Measurements from ENCODE around the gene TMEM143.

Gene TMEM143

DNA sequence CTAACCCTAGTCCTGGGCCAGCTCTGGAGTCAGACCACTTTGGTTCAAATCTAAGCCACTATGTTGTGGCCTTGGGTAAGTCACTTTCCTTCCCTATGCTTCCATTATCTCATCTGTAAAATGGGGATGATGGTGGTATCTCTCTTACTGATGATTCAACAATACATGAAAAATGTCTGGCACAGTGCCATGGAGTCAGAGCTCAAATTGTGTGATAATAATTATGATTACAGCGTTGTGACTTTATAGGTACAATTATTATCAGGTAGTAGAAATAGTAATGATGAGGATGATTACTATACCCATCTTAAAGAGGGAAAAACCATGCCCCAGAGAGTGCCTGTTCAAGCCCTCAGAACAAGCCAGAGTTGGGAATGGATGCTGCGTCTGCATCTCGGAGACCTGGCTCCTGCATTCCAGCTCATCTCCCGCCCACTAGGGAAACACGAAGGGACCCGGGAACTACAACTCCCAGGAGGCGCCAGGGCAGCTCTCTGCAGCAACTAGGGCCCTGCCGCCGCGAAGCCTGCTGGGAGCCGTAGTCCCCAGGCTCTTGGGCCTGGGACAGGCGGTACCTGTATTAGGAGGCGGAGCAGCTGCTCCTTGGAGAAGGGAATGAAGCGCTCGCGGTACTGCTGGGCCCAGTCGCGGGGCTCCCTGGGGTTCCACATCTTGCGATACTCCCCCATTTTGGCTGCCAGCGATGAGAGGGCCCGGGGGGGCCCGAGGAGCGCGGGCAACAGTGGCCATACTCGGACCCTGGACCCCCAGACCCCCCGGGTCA is 832 bp downstream of the TMEM143 start:
- peak overlapping the region; percentile 48 for H2AFZ ChIP-seq (ENCODE audit: low read depth, low read length)
- no peaks in the 10 kb centered on the region for H3K4me1 ChIP-seq (ENCODE audit: insufficient read depth, low read length)
- H3K36me3 ChIP-seq (ENCODE audit: insufficient read depth, low read length) = no peaks in the 10 kb centered on the region
- no peaks in the 10 kb centered on the region for H3K27me3 ChIP-seq (ENCODE audit: insufficient read depth, low read length)
- peak overlapping the region; percentile 55 for H3K4me3 ChIP-seq (ENCODE audit: low read length)
- no peaks in the 10 kb centered on the region for H3K9me3 ChIP-seq (ENCODE audit: low read length)

DNA sequence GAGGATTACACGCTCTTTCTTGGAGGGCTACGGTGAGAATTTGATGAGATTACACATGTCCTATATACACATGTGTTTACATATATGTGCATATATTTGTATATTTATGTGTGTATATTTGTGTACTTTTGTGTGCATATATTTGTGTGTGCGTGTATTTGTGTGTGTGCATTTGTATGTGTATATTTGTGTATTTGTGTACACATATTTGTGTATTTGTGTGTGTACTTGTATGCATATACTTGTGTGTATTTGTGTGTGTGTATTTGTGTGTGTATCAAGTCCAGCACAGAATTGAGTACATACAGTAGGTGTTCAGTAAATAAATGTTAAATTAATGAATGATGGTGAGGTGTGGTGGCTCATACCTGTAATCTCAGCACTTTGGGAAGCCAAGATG is 1.8 kb downstream of the TMEM143 start:
- Histone ChIP-seq H3K4me3 (ENCODE audit: low read length) (no peak overlapping the region), H3K27me3 (ENCODE audit: insufficient read depth, low read length) (no peaks in the 10 kb centered on the region), H3K4me1 (ENCODE audit: insufficient read depth, low read length) (no peaks in the 10 kb centered on the region), H2AFZ (ENCODE audit: low read depth, low read length) (no peak overlapping the region), H3K9me3 (ENCODE audit: low read length) (no peaks in the 10 kb centered on the region), H3K36me3 (ENCODE audit: insufficient read depth, low read length) (no peaks in the 10 kb centered on the region)

DNA sequence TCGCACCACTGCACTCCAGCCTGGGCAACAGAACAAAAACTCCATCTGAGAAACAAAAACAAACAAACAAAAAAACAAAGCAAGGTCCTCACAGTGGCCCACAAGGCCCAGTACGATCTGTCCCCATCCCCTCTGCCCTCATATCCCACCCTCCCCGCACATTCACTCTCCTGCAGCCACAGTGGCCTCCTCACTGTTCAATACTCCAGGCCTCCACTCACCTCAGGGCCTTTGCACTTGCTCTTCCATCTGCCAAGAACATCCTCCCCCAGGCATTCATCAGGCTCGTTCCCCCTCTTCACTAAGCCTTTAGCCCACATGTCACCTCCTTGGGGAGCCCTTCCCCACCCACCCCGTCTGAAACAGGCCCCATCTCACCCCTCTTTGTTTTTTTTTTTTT is 4.6 kb downstream of the TMEM143 start:
- Histone ChIP-seq H3K4me3 (ENCODE audit: low read length) (no peak overlapping the region), H3K4me1 (ENCODE audit: insufficient read depth, low read length) (peaks cover 16% of the 10 kb centered on the region), H3K27me3 (ENCODE audit: insufficient read depth, low read length) (no peaks in the 10 kb centered on the region), H2AFZ (ENCODE audit: low read depth, low read length) (no peak overlapping the region), H3K9me3 (ENCODE audit: low read length) (no peaks in the 10 kb centered on the region), H3K36me3 (ENCODE audit: insufficient read depth, low read length) (no peaks in the 10 kb centered on the region)

DNA sequence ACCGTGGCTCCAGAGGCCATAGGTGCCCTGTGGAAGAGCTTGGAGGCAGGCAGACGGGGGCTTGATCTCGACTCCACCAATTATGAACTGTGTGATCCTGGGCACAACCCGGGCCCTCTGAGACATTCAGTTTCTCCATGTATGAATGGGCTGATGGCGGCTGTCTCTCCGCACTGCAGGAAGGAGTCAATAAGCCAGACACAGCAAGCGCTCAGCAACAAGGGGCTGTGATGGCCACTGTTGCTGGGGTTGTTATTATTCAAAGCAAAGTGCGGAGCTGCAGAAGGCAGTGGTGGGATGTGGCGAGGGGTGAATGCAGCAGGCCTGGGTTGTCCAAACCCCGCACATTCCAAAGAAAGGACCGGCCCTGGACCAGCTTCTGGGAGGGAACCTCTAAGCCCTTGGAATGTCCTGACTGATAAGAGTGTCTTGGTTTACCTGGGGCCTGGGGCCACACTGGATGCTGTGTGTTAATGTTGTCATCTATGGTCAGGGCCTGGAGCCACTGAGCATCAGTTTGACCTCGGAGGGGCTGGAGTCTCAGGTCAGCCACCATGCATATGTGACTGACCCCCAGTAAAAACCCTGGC is 8.3 kb downstream of the TMEM143 start:
- no peaks in the 10 kb centered on the region for H3K36me3 ChIP-seq (ENCODE audit: insufficient read depth, low read length)

DNA sequence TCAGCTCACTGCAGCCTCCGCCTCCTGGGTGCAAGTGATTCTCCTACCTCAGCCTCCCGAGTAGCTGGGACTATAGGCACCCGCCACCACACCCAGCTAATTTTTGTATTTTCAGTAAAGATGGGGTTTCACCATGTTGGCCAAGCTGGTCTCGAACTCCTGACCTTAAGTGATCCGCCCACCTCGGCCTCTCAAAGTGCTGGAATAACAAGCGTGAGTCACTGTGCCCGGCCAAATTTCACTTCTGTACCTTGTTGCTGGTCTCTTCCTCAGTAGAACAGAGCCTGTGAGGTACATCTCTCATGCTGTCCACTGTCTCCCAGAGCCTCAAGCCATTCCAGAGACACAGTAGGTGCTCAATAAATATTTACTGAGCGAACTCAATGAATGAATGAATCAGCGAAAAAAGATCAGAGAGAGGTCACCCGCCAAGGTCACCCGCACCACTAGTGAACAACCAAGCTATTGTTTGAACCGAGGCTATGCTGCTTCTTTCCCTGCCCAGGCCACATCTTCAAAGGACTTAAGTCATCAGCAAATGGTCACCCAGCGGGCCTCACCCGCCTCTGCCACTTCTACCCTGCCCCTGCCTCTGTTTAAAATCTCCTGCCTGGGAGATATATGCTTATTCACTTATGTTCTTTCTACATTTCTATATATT is 9.3 kb downstream of the TMEM143 start:
- no peak overlapping the region for H3K4me3 ChIP-seq (ENCODE audit: low read length)
- H3K27me3 ChIP-seq (ENCODE audit: insufficient read depth, low read length) = no peaks in the 10 kb centered on the region
- no peak overlapping the region for H2AFZ ChIP-seq (ENCODE audit: low read depth, low read length)
- peaks cover 16% of the 10 kb centered on the region for H3K4me1 ChIP-seq (ENCODE audit: insufficient read depth, low read length)
- no peaks in the 10 kb centered on the region for H3K9me3 ChIP-seq (ENCODE audit: low read length)
- no peaks in the 10 kb centered on the region for H3K36me3 ChIP-seq (ENCODE audit: insufficient read depth, low read length)

More for the DNA sequence above, 8.3 kb downstream of the TMEM143 start:
- Histone ChIP-seq H2AFZ (ENCODE audit: low read depth, low read length) (no peak overlapping the region), H3K27me3 (ENCODE audit: insufficient read depth, low read length) (no peaks in the 10 kb centered on the region), H3K9me3 (ENCODE audit: low read length) (no peaks in the 10 kb centered on the region), H3K4me3 (ENCODE audit: low read length) (no peak overlapping the region), H3K4me1 (ENCODE audit: insufficient read depth, low read length) (peaks cover 16% of the 10 kb centered on the region)

DNA sequence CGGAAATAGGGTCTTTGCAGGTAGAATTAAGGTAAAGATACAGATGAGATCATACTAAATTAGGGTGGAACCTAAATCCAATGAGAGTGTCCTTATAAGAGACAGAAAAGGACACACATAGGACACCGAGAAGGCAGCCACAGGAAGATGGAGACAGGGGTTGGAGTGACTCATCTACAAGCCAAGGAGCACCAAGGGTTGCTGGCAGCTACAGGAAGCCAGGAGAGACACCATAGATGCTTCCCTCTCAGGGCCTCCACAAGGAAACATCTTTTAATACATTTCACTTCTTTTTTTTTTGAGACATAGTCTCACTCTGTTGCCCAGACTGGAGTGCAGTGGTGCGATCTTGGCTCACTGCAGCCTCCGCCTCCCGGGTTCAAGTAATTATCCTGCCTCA is 10.1 kb downstream of the TMEM143 start:
- Histone ChIP-seq H3K4me3 (ENCODE audit: low read length) (no peak overlapping the region), H3K27me3 (ENCODE audit: insufficient read depth, low read length) (no peaks in the 10 kb centered on the region), H3K9me3 (ENCODE audit: low read length) (no peaks in the 10 kb centered on the region), H2AFZ (ENCODE audit: low read depth, low read length) (no peak overlapping the region), H3K36me3 (ENCODE audit: insufficient read depth, low read length) (no peaks in the 10 kb centered on the region), H3K4me1 (ENCODE audit: insufficient read depth, low read length) (peaks cover 16% of the 10 kb centered on the region)

DNA sequence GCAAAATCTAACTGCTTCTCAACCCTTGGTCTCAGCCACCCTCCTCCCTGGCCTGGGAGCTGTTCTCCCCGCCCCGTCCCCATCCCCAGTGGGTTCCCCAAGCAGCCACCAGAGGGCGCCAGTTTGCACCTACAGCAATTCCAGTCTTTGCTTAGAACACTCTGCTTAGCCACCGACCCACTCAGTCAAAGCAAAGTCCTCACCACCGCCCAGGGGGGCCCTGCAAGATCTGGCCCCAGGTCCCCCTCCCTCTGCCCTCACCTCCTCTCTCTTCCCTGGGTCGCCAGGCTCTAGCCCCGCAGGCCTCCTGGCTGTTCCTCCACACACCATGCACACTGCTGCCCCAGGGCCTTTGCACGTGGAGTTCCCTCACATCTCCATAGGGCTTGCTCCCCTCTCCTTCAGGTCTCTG is 12.4 kb downstream of the TMEM143 start:
- H2AFZ ChIP-seq (ENCODE audit: low read depth, low read length) = no peak overlapping the region
- H3K4me3 ChIP-seq (ENCODE audit: low read length) = no peak overlapping the region
- H3K36me3 ChIP-seq (ENCODE audit: insufficient read depth, low read length) = no peaks in the 10 kb centered on the region
- no peaks in the 10 kb centered on the region for H3K9me3 ChIP-seq (ENCODE audit: low read length)
- H3K27me3 ChIP-seq (ENCODE audit: insufficient read depth, low read length) = no peaks in the 10 kb centered on the region
- peaks cover 16% of the 10 kb centered on the region for H3K4me1 ChIP-seq (ENCODE audit: insufficient read depth, low read length)

DNA sequence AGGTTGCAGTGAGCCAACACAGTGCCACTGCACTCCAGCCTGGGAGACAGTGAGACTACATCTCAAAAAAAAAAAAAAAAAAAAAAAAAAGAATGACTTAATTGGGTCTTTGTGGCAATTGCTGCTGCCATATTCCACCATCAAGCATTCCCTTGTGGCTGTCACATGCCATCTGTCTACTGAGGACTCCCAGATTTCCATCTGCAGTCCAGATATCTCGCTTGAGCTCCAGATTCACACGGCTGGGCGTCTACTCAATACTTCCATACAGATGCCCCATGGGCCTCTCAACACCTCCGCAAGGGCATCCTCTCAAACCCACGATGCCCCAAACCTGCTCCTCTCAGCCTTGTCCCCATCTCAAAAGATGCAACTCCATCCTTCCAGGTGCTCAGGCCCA is 12.9 kb downstream of the TMEM143 start:
- no peak overlapping the region for H3K4me3 ChIP-seq (ENCODE audit: low read length)

DNA sequence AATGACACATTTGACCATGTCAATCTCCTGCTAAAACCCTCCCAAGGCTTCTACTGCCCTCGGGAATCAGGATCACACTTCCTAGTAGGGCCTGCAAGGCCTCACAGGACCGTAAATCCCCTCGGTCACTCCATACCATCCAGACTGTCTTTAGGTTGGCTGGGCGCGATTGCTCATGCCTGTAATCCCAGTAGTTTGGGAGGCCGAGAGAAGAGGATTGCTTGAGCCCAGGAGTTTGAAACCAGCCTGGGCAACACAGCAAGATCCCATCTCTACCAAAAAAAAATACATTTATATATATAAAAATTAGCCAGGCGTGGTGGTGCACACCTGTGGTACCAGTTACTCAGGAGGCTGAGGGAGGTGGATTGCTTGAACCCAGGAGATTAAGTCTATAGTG is 15.0 kb downstream of the TMEM143 start:
- Histone ChIP-seq H3K36me3 (ENCODE audit: insufficient read depth, low read length) (no peaks in the 10 kb centered on the region), H3K4me1 (ENCODE audit: insufficient read depth, low read length) (no peaks in the 10 kb centered on the region), H3K4me3 (ENCODE audit: low read length) (no peak overlapping the region), H3K27me3 (ENCODE audit: insufficient read depth, low read length) (no peaks in the 10 kb centered on the region), H2AFZ (ENCODE audit: low read depth, low read length) (no peak overlapping the region), H3K9me3 (ENCODE audit: low read length) (no peaks in the 10 kb centered on the region)

More for the DNA sequence above, 12.9 kb downstream of the TMEM143 start:
- no peaks in the 10 kb centered on the region for H3K36me3 ChIP-seq (ENCODE audit: insufficient read depth, low read length)
- H2AFZ ChIP-seq (ENCODE audit: low read depth, low read length) = no peak overlapping the region
- H3K27me3 ChIP-seq (ENCODE audit: insufficient read depth, low read length) = no peaks in the 10 kb centered on the region
- H3K9me3 ChIP-seq (ENCODE audit: low read length) = no peaks in the 10 kb centered on the region
- peaks cover 15% of the 10 kb centered on the region for H3K4me1 ChIP-seq (ENCODE audit: insufficient read depth, low read length)

DNA sequence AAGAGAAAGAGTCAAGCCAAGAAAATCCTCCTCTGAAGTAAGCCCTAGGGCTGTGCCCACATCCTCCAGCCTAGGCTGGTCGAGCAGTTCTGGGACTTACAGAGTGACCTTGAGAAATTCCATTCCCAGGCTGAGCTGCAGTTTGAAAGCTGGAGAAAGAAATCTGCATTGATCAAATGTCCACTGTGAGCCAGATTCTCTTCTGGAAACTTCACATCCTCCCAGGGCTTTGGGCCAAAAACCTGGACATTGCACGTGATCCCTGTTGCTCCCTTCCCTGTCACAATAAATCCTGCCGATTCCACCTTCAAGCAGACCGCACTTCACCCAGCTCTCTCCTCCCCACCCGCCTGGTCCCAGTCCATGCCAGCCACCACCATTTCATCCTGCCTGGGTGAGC is 15.7 kb downstream of the TMEM143 start:
- Histone ChIP-seq H3K36me3 (ENCODE audit: insufficient read depth, low read length) (no peaks in the 10 kb centered on the region), H3K27me3 (ENCODE audit: insufficient read depth, low read length) (no peaks in the 10 kb centered on the region), H3K4me3 (ENCODE audit: low read length) (no peak overlapping the region), H2AFZ (ENCODE audit: low read depth, low read length) (no peak overlapping the region), H3K9me3 (ENCODE audit: low read length) (no peaks in the 10 kb centered on the region), H3K4me1 (ENCODE audit: insufficient read depth, low read length) (no peaks in the 10 kb centered on the region)

DNA sequence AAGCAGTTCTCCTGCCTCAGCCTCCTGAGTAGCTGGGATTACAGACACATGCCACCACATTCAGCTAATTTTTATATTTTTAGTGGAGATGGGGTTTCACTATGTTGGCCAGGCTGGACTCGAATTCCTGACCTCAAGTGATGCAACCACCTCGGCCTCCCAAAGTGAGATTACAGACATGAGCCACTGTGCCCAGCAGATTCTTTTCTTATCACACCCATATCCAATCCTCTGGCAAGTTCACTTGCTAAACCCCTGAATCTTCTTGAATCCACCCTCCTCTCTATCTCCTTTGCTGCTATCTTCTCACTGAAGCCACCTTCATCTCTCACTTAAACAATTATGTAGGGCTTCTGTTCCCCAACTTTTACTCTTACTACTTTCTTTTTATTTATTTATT is 17.5 kb downstream of the TMEM143 start:
- H3K36me3 ChIP-seq (ENCODE audit: insufficient read depth, low read length) = no peaks in the 10 kb centered on the region
- H3K4me3 ChIP-seq (ENCODE audit: low read length) = no peak overlapping the region
- no peak overlapping the region for H2AFZ ChIP-seq (ENCODE audit: low read depth, low read length)
- H3K27me3 ChIP-seq (ENCODE audit: insufficient read depth, low read length) = no peaks in the 10 kb centered on the region
- no peaks in the 10 kb centered on the region for H3K4me1 ChIP-seq (ENCODE audit: insufficient read depth, low read length)
- no peaks in the 10 kb centered on the region for H3K9me3 ChIP-seq (ENCODE audit: low read length)

DNA sequence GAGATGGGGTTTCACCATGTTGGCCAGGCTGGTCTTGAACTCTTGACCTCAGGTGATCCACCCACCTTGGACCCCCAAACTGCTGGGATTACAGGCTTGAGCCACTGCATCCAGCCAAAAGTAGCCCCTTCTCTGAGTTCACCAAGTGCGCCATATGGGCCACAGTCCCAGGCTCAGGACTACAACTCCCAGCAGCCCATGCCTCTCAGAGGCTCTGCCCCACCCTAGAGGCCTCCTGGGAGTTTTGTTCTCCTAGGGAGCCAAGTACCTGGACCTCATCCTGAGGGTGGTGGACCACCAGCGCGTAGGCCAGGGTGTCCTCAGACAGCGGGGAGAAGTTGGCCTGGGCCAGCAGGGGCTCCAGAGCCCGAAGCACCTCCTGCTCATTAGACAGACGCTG is 18.8 kb downstream of the TMEM143 start:
- H3K4me1 ChIP-seq (ENCODE audit: insufficient read depth, low read length) = no peaks in the 10 kb centered on the region
- H3K36me3 ChIP-seq (ENCODE audit: insufficient read depth, low read length) = no peaks in the 10 kb centered on the region
- no peaks in the 10 kb centered on the region for H3K27me3 ChIP-seq (ENCODE audit: insufficient read depth, low read length)
- H3K9me3 ChIP-seq (ENCODE audit: low read length) = no peaks in the 10 kb centered on the region
- no peak overlapping the region for H2AFZ ChIP-seq (ENCODE audit: low read depth, low read length)
- H3K4me3 ChIP-seq (ENCODE audit: low read length) = no peak overlapping the region

DNA sequence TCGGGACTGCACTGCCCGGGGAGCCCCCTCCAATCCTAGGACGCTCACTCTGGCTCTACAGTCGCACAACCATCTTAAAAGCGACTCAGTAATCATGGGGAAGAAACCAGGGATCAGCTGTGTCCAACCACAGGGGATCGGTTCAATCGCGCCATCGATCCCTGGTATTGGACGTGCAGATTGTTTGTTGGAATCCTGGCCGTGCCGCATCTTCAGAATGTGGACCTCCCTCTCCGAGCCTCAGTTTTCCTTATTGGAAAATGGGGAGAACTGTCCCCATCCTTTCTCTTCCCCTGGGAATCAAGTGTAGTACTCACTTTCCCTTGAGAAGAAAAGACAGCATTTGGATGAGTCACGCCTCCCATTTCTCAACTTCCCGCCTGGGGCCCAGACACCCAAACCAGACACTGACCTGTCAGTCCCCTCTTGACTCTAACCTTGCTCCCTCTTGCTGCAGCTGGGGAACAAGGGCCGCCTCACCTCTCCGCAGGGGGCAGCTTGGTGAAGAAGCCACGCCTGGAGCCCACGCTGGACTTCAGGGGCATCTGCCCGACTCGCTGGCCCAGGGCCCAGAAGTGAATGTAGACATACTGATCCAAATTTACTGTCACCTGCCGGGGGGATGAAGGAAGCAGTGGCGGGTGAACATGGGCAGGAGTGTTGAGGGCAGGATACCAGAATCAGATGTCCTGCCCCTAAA is 20.7 kb downstream of the TMEM143 start:
- no peaks in the 10 kb centered on the region for H3K27me3 ChIP-seq (ENCODE audit: insufficient read depth, low read length)
- H3K36me3 ChIP-seq (ENCODE audit: insufficient read depth, low read length) = no peaks in the 10 kb centered on the region
- H3K4me3 ChIP-seq (ENCODE audit: low read length) = no peak overlapping the region
- no peaks in the 10 kb centered on the region for H3K4me1 ChIP-seq (ENCODE audit: insufficient read depth, low read length)
- no peaks in the 10 kb centered on the region for H3K9me3 ChIP-seq (ENCODE audit: low read length)
- no peak overlapping the region for H2AFZ ChIP-seq (ENCODE audit: low read depth, low read length)
